Neuronal stem cell (in vitro differentiated cells): ENCODE results near the gene ROBO1.

Experiments used
- DNase-seq: peaks from one replicate; pipeline ENCODE4 v3.0.0-alpha.2; 2013; ENCODE audit warnings: low spot score
- H2AFZ ChIP-seq: one replicate; pipeline ENCODE4 v1.6.1; 2013; ENCODE audit warnings: mild to moderate bottlenecking, low read length, inconsistent platforms
- H2AK5ac ChIP-seq: 2 replicates; pipeline ENCODE4 v1.6.1; 2013; ENCODE audit warnings: low read depth, mild to moderate bottlenecking, inconsistent platforms, low read length, moderate library complexity, mixed read lengths
- H2BK120ac ChIP-seq: 2 replicates; pipeline ENCODE4 v1.6.1; 2013; ENCODE audit warnings: low read depth, mild to moderate bottlenecking, inconsistent platforms, low read length, moderate library complexity, mixed read lengths
- H2BK12ac ChIP-seq: one replicate; pipeline ENCODE4 v1.6.1; 2013; ENCODE audit warnings: low read length, inconsistent platforms
- H2BK15ac ChIP-seq: 2 replicates; pipeline ENCODE4 v1.6.1; 2013; ENCODE audit warnings: mild to moderate bottlenecking, low read length, inconsistent platforms, mixed read lengths
- H2BK5ac ChIP-seq: one replicate; pipeline ENCODE4 v1.6.1; 2013; ENCODE audit warnings: inconsistent platforms, mild to moderate bottlenecking, low read length, moderate library complexity
- H3K14ac ChIP-seq: one replicate; pipeline ENCODE4 v1.6.1; 2013; ENCODE audit warnings: low read length, inconsistent platforms
- H3K18ac ChIP-seq: 2 replicates; pipeline ENCODE4 v1.6.1; 2013; ENCODE audit warnings: low read length, inconsistent platforms
- H3K23ac ChIP-seq: 2 replicates; pipeline ENCODE4 v1.6.1; 2013; ENCODE audit warnings: low read depth, mild to moderate bottlenecking, mixed read lengths, low read length, inconsistent platforms; ENCODE audit not compliant: poor library complexity
- H3K27ac ChIP-seq: replicated peaks from 3 replicates; pipeline ENCODE4 v1.5.1; 2013; ENCODE audit warnings: low read length, inconsistent platforms
- H3K27me3 ChIP-seq, 3 experiments: 2 replicates each; pipeline ENCODE4 v1.6.1; 2013; ENCODE audit warnings: low read length in 3 of 3, mild to moderate bottlenecking in 2 of 3, inconsistent platforms in 1 of 3, low read depth in 1 of 3, mixed read lengths in 1 of 3, moderate library complexity in 1 of 3; ENCODE audit not compliant: control insufficient read depth in 3 of 3, insufficient read depth in 3 of 3
- H3K36me3 ChIP-seq, 2 donors: replicated peaks in 1 of 2; 2 replicates each; pipeline ENCODE4 v1.6.1; 2013; ENCODE audit warnings: low read length in 2 of 2; ENCODE audit not compliant: control insufficient read depth in 2 of 2, insufficient read depth in 2 of 2
- H3K4ac ChIP-seq: 2 replicates; pipeline ENCODE4 v1.6.1; 2013; ENCODE audit warnings: inconsistent platforms, mild to moderate bottlenecking, low read length, moderate library complexity
- H3K4me1 ChIP-seq, 2 donors: 1 replicate in 1 of 2; 2 replicates in 1 of 2; pipeline ENCODE4 v1.6.1; 2013; ENCODE audit warnings: low read length in 2 of 2, low read depth in 1 of 2; ENCODE audit not compliant: control insufficient read depth in 2 of 2, insufficient read depth in 1 of 2
- H3K4me2 ChIP-seq: one replicate; pipeline ENCODE4 v1.6.1; 2013; ENCODE audit warnings: mild to moderate bottlenecking, low read length, inconsistent platforms; ENCODE audit not compliant: insufficient read depth, poor library complexity, severe bottlenecking
- H3K4me3 ChIP-seq, 2 donors: 2 replicates each; pipeline ENCODE4 v1.5.1; 2013; ENCODE audit warnings: low read length in 2 of 2, mild to moderate bottlenecking in 2 of 2, inconsistent platforms in 1 of 2, moderate library complexity in 1 of 2
- H3K79me1 ChIP-seq: one replicate; pipeline ENCODE4 v1.6.1; 2013; ENCODE audit warnings: low read depth, mild to moderate bottlenecking, inconsistent platforms, low read length, moderate library complexity
- H3K9ac ChIP-seq: one replicate; pipeline ENCODE4 v1.6.1; 2013; ENCODE audit warnings: mild to moderate bottlenecking, low read depth, low read length, inconsistent platforms; ENCODE audit not compliant: poor library complexity
- H3K9me3 ChIP-seq, 2 donors: replicated peaks in 1 of 2; 2 replicates each; pipeline versions ENCODE3 to v1.6.1; 2013; ENCODE audit warnings: low read length in 2 of 2, mild to moderate bottlenecking in 2 of 2, inconsistent platforms in 1 of 2, low read depth in 1 of 2, mixed read lengths in 1 of 2, moderate library complexity in 1 of 2; ENCODE audit not compliant: control insufficient read depth in 2 of 2, insufficient read depth in 1 of 2
- H4K8ac ChIP-seq: one replicate; pipeline ENCODE4 v1.6.1; 2013; ENCODE audit warnings: low read depth, mild to moderate bottlenecking, inconsistent platforms, low read length, moderate library complexity
- H4K91ac ChIP-seq: one replicate; pipeline ENCODE4 v1.6.1; 2013; ENCODE audit warnings: low read length, low read depth, mild to moderate bottlenecking, inconsistent platforms; ENCODE audit not compliant: poor library complexity
- WGBS, 2 donors: extraction: QIAGEN DNeasy Blood & Tissue Kit; methylation state at CpG; one replicate each; pipeline ENCODE4 v1.1.7; 2013; ENCODE audit warnings: missing lambda C conversion rate in 2 of 2, mixed read lengths in 1 of 2; ENCODE audit not compliant: insufficient read length in 2 of 2, insufficient replicate concordance in 1 of 2; ENCODE audit errors: extremely low coverage in 2 of 2; 5-methylcytosine and 5-hydroxymethylcytosine counted together

Gene ROBO1

GRCh38 chr3:78994174-78995027 lies 773.4 kb downstream of the ROBO1 start:
- H3K4ac ChIP-seq: no peak overlapping the region
- H3K4me2 ChIP-seq: no peak overlapping the region
- no peak overlapping the region for H3K27ac ChIP-seq
- H2AK5ac ChIP-seq: no peak overlapping the region
- no peak overlapping the region for H2BK5ac ChIP-seq
- peaks cover 0 to 3% of the 10 kb centered on the region in 2 donors for H3K36me3 ChIP-seq
- H3K23ac ChIP-seq: no peak overlapping the region
- peaks cover 6 to 16% of the 10 kb centered on the region in 2 donors for H3K9me3 ChIP-seq
- WGBS, 2 donors: no CpG with 5 or more reads among the region's 9 CpGs
- no peaks in the 10 kb centered on the region for H3K27me3 ChIP-seq
- no peak overlapping the region for H4K8ac ChIP-seq
- no peaks in the 10 kb centered on the region for H3K79me1 ChIP-seq
- no peak overlapping the region for H2BK120ac ChIP-seq
- no peak overlapping the region for H2BK12ac ChIP-seq
- no peak overlapping the region for H3K9ac ChIP-seq
- H3K14ac ChIP-seq: no peak overlapping the region
- no peak overlapping the region for H2BK15ac ChIP-seq
- no peak overlapping the region for H3K4me3 ChIP-seq
- peaks cover 0 to 5% of the 10 kb centered on the region in 2 donors for H3K4me1 ChIP-seq
- no peak overlapping the region for H4K91ac ChIP-seq
- no peak for DNase-seq
- no peak overlapping the region for H3K18ac ChIP-seq
- no peak overlapping the region for H2AFZ ChIP-seq

GRCh38 chr3:78993375-78993774 lies 774.4 kb downstream of the ROBO1 start:
- no peak overlapping the region for H2AK5ac ChIP-seq
- no peak overlapping the region for H2AFZ ChIP-seq
- no peak overlapping the region for H3K27ac ChIP-seq
- no peak overlapping the region for H2BK15ac ChIP-seq
- no peaks in the 10 kb centered on the region for H3K27me3 ChIP-seq
- no peak overlapping the region for H2BK120ac ChIP-seq
- H3K4me3 ChIP-seq: no peak overlapping the region
- H2BK5ac ChIP-seq: no peak overlapping the region
- no peak overlapping the region for H3K23ac ChIP-seq
- H4K91ac ChIP-seq: no peak overlapping the region
- peaks cover 6 to 14% of the 10 kb centered on the region in 2 donors for H3K9me3 ChIP-seq
- peaks cover 0 to 3% of the 10 kb centered on the region in 2 donors for H3K36me3 ChIP-seq
- H2BK12ac ChIP-seq: no peak overlapping the region
- no peak overlapping the region for H3K4ac ChIP-seq
- no peak overlapping the region for H4K8ac ChIP-seq
- no peaks in the 10 kb centered on the region for H3K79me1 ChIP-seq
- H3K14ac ChIP-seq: no peak overlapping the region
- H3K18ac ChIP-seq: no peak overlapping the region
- no peak overlapping the region for H3K4me2 ChIP-seq
- no CpG with 5 or more reads among the region's 4 CpGs for WGBS, 2 donors
- no peak for DNase-seq
- H3K4me1 ChIP-seq: peaks cover 0 to 5% of the 10 kb centered on the region in 2 donors
- H3K9ac ChIP-seq: no peak overlapping the region

GRCh38 chr3:78992830-78993229 lies 775.0 kb downstream of the ROBO1 start:
- Histone ChIP-seq H2BK12ac (no peak overlapping the region), H3K4me1 (peaks cover 0 to 8% of the 10 kb centered on the region in 2 donors), H4K8ac (no peak overlapping the region), H2AK5ac (no peak overlapping the region), H3K36me3 (peaks cover 0 to 3% of the 10 kb centered on the region in 2 donors), H3K4me3 (no peak overlapping the region), H3K9ac (no peak overlapping the region), H3K27me3 (no peaks in the 10 kb centered on the region), H2AFZ (no peak overlapping the region), H3K79me1 (no peaks in the 10 kb centered on the region), H3K9me3 (peaks cover 6 to 14% of the 10 kb centered on the region in 2 donors), H3K18ac (no peak overlapping the region), H3K4ac (no peak overlapping the region), H2BK120ac (no peak overlapping the region), H3K4me2 (no peak overlapping the region), H3K23ac (no peak overlapping the region), H2BK15ac (no peak overlapping the region), H3K14ac (no peak overlapping the region), H3K27ac (no peak overlapping the region), H2BK5ac (no peak overlapping the region), H4K91ac (no peak overlapping the region)
- WGBS, 2 donors: no CpG with 5 or more reads among the region's 3 CpGs
- DNase-seq: no peak

GRCh38 chr3:78992400-78992799 lies 775.4 kb downstream of the ROBO1 start:
- no peak overlapping the region for H3K4me3 ChIP-seq

More at GRCh38 chr3:78992400-78992799, 775.4 kb downstream of the ROBO1 start:
- H2BK5ac ChIP-seq: no peak overlapping the region
- no peak overlapping the region for H3K4ac ChIP-seq
- no peak overlapping the region for H3K4me2 ChIP-seq
- H2AK5ac ChIP-seq: no peak overlapping the region
- no peak overlapping the region for H2BK12ac ChIP-seq
- no peaks in the 10 kb centered on the region for H3K27me3 ChIP-seq
- no peak overlapping the region for H3K27ac ChIP-seq
- no peak overlapping the region for H2BK120ac ChIP-seq
- no peak overlapping the region for H2AFZ ChIP-seq
- no peaks in the 10 kb centered on the region for H3K79me1 ChIP-seq
- no peak overlapping the region for H3K14ac ChIP-seq
- no peak for DNase-seq
- no peak overlapping the region for H3K18ac ChIP-seq
- H3K4me1 ChIP-seq: peaks cover 0 to 11% of the 10 kb centered on the region in 2 donors
- H3K36me3 ChIP-seq: peaks cover 0 to 3% of the 10 kb centered on the region in 2 donors
- H3K9me3 ChIP-seq: peaks cover 6 to 14% of the 10 kb centered on the region in 2 donors
- no peak overlapping the region for H4K91ac ChIP-seq
- H2BK15ac ChIP-seq: no peak overlapping the region
- H3K9ac ChIP-seq: no peak overlapping the region
- H4K8ac ChIP-seq: no peak overlapping the region
- H3K23ac ChIP-seq: no peak overlapping the region
